Kidney epithelial cell (primary cell): ENCODE data around the gene EGR4. TPM values are rescaled to one million over a fixed set of nuclear protein-coding genes. Genes with fewer than 3 reads are reported as not detected.

Experiments used
- DNase-seq: peaks from one replicate; pipeline ENCODE4 v3.0.0-alpha.2; 2010; ENCODE audit warnings: low read depth
- H3K27me3 ChIP-seq: 2 replicates; pipeline ENCODE4 v1.6.0; 2011; ENCODE audit warnings: low read length; ENCODE audit not compliant: control insufficient read depth, insufficient read depth
- H3K36me3 ChIP-seq: 2 replicates; pipeline ENCODE4 v1.5.1; 2011; ENCODE audit warnings: low read length; ENCODE audit not compliant: control insufficient read depth, insufficient read depth
- H3K4me3 ChIP-seq: 2 replicates; pipeline ENCODE4 v1.5.1; 2011; ENCODE audit warnings: low read depth, mild to moderate bottlenecking, control low read depth, low read length
- CTCF ChIP-seq: IDR thresholded peaks from 2 replicates; pipeline ENCODE4 v1.5.1; 2011; ENCODE audit warnings: mild to moderate bottlenecking, moderate library complexity, low read length, control low read depth, inconsistent platforms; ENCODE audit not compliant: insufficient read depth, poor library complexity, severe bottlenecking
- total RNA-seq: library from RNA; depleted of rRNA; stranded (reverse); fragments of >200 nt; gene quantifications from 2 replicates; pipeline ENCODE4 v1.2.3, GENCODE V29; 2015

The EGR4 gene
- total RNA-seq, 1 donor from 2014 or later, result not detected

DNA sequence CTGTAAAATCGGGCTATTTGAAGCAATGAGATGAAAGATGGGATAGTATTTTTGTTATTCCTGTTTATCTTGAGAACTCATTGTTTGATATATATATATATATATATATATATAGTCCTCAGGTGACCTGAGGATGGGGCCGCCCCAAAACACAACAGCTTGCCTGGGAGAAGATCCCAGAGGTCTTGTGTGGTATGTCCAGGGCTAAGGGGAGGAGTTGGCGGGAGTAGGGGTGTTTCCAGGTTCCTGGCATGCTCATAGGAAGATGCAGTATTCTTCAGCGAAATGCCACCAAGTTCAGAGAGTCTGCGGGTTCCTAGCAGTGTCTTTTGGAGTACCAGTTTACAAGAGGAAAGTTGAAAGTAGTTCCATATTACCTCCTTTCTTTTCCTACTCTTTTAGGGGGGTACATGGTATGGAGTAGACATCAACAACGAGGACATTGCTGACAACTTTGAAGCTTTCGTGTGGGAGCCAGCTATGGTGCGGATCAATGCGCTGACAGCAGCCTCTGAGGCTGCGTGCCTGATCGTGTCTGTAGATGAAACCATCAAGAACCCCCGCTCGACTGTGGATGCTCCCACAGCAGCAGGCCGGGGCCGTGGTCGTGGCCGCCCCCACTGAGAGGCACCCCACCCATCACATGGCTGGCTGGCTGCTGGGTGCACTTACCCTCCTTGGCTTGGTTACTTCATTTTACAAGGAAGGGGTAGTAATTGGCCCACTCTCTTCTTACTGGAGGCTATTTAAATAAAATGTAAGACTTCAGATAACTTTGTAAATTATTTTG lies 40.9 kb downstream of the EGR4 start:
- no peaks in the 10 kb centered on the region for H3K27me3 ChIP-seq
- no peak for DNase-seq
- no peak for TF ChIP-seq CTCF
- H3K4me3 ChIP-seq, result no peak overlapping the region
- peaks cover 18% of the 10 kb centered on the region for H3K36me3 ChIP-seq

GRCh38 chr2:73250872-73251846 lies 42.2 kb downstream of the EGR4 start:
- no peaks in the 10 kb centered on the region for H3K27me3 ChIP-seq
- DNase-seq, result no peak
- no peak for TF ChIP-seq CTCF
- H3K36me3 ChIP-seq, result peaks cover 18% of the 10 kb centered on the region
- no peak overlapping the region for H3K4me3 ChIP-seq

DNA sequence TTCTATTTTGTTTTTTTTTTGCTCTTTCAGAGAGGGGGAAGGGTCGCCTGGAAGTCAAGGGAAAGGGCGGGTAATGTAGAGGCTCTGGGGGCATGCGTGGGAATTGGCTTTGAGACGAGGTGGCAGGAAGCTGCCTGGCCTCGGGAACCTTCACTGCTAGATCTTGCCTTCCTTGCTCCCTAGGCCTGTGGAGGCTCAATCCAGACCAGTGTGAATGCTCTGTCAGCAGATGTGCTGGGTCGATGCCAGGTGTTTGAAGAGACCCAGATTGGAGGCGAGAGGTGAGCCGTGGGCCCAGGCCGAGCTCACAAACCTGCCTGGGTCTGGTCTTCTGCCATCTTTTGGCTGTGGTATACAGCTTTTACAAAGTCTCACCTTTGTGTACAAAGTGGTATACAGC lies 43.7 kb downstream of the EGR4 start:
- no peak for DNase-seq
- no peak overlapping the region for H3K4me3 ChIP-seq
- no peak for TF ChIP-seq CTCF
- H3K27me3 ChIP-seq, result no peaks in the 10 kb centered on the region
- H3K36me3 ChIP-seq, result peaks cover 18% of the 10 kb centered on the region

GRCh38 chr2:73246850-73247249 lies 46.5 kb downstream of the EGR4 start:
- Histone ChIP-seq H3K27me3 (no peaks in the 10 kb centered on the region), H3K4me3 (no peak overlapping the region), H3K36me3 (peaks cover 11% of the 10 kb centered on the region)
- DNase-seq, result no peak
- no peak for TF ChIP-seq CTCF

- no peak for TF ChIP-seq CTCF
- DNase-seq, result no peak
- peaks cover 3% of the 10 kb centered on the region for H3K36me3 ChIP-seq
- no peak overlapping the region for H3K4me3 ChIP-seq
- H3K27me3 ChIP-seq, result no peaks in the 10 kb centered on the region
Measured at GRCh38 chr2:73244580-73244979, 48.8 kb downstream of the EGR4 start.
